Right cardiac atrium (tissue), 5 donors: ENCODE results near the gene TRAPPC2B. TPM values are rescaled to one million over a fixed set of nuclear protein-coding genes. Genes with fewer than 3 reads are reported as not detected.
A peak's percentile ranks its signal among the peaks of the same experiment; 100 is the strongest.
"Not testable (repeated sequence)": the region's sequence is repeated elsewhere in the genome, so short reads cannot be mapped to it uniquely, and the experiment has no call there.

Experiments
- ATAC-seq, 2 donors: fragments of 200-7000 bp; cut with Tn5 transposase; one replicate each; pipeline versions ENCODE4 v1.8.0 to v1.9.1; 2020; ENCODE audit warnings: moderate library complexity in 2 of 2, mild to moderate bottlenecking in 1 of 2
- DNase-seq, 3 donors: peaks; one replicate each; pipeline ENCODE4 v3.0.0-alpha.2; 2020
- H3K27ac ChIP-seq: one replicate; pipeline ENCODE4 v1.5.1; 2013; ENCODE audit warnings: mild to moderate bottlenecking, low read length, control low read depth, moderate library complexity
- H3K27me3 ChIP-seq: one replicate; pipeline ENCODE4 v1.6.1; 2013; ENCODE audit not compliant: control insufficient read depth, insufficient read depth
- H3K4me1 ChIP-seq: one replicate; pipeline ENCODE4 v1.6.1; 2013; ENCODE audit warnings: low read length; ENCODE audit not compliant: control insufficient read depth, insufficient read depth
- H3K4me3 ChIP-seq: one replicate; pipeline ENCODE4 v1.5.1; 2013; ENCODE audit warnings: low read length, control low read depth
- H3K9me3 ChIP-seq: one replicate; pipeline ENCODE4 v1.6.1; 2013; ENCODE audit warnings: low read length; ENCODE audit not compliant: control insufficient read depth
- WGBS: extraction: QIAGEN DNeasy Blood & Tissue Kit; methylation state at CpG from one replicate; pipeline ENCODE4 v1.1.7; 2013; 5-methylcytosine and 5-hydroxymethylcytosine counted together
- intact Hi-C, 4 donors: fragments of 100-400 bp; cut with DNase I; formaldehyde crosslinking; loops; one replicate each; pipeline versions ENCODE4 v1.11.0 to v1.14.0; 2022 to 2023
- polyA plus RNA-seq: library from polyadenylated mRNA; stranded (reverse); fragments of 200-250 nt; gene quantifications from one replicate; pipeline ENCODE4 v1.2.3, GENCODE V29; 2013
- total RNA-seq, 4 donors: library from RNA; stranded (reverse); fragmentation: NEBNext Ultra II Directional; extraction: Animal tissue kit (Norgen Biotek cat#: 25700); gene quantifications; one replicate each; pipeline ENCODE4 v1.2.1, GENCODE V29; 2021
- donor health status: healthy with polysubstance abuse.
- donor health status: DM: no; HTN: yes; CAD: no.
- donor health status: DM: no; HTN: no; CAD: no.
- donor health status: DM: no; HTN: yes; CAD: no; lungs with severe emphysema.
- donor health status: DM: yes; HTN: yes; CAD: no.

Gene TRAPPC2B
- total and polyA plus RNA-seq, 5 donors = 10.8 to 38.6 (median 12.4) TPM

GRCh38 chr19:57374179-57374578 is 10.8 kb downstream of the TRAPPC2B start:
- ATAC-seq (no peak), DNase-seq (no peak)
- Histone ChIP-seq H3K27ac (no peak overlapping the region), H3K27me3 (no peaks in the 10 kb centered on the region), H3K9me3 (peaks cover 8% of the 10 kb centered on the region), H3K4me3 (no peak overlapping the region), H3K4me1 (no peaks in the 10 kb centered on the region)
- WGBS = 96% methylated on average over 6 of the region's 6 CpGs
- intact Hi-C loops = no loop called here

GRCh38 chr19:57374647-57375046 is 11.3 kb downstream of the TRAPPC2B start:
- H3K27me3 ChIP-seq, intact Hi-C loops, H3K27ac ChIP-seq, ATAC-seq, H3K4me1 ChIP-seq, H3K4me3 ChIP-seq, H3K9me3 ChIP-seq, DNase-seq: not testable (repeated sequence)
- WGBS = 97% methylated on average over 2 of the region's 2 CpGs

GRCh38 chr19:57376151-57376550 is 12.8 kb downstream of the TRAPPC2B start:
- H3K4me1 ChIP-seq = no peaks in the 10 kb centered on the region
- no peaks in the 10 kb centered on the region for H3K27me3 ChIP-seq
- intact Hi-C loops = no loop called here
- ATAC-seq = no peak
- H3K4me3 ChIP-seq = no peak overlapping the region
- no peak for DNase-seq
- peaks cover 8% of the 10 kb centered on the region for H3K9me3 ChIP-seq
- WGBS = 93% methylated on average over 6 of the region's 6 CpGs
- no peak overlapping the region for H3K27ac ChIP-seq

GRCh38 chr19:57377498-57378146 is 14.3 kb downstream of the TRAPPC2B start:
- no peak overlapping the region for H3K4me3 ChIP-seq
- WGBS = 95% methylated on average over 3 of the region's 3 CpGs
- no peaks in the 10 kb centered on the region for H3K4me1 ChIP-seq
- H3K9me3 ChIP-seq = peaks cover 8% of the 10 kb centered on the region
- intact Hi-C loops = no loop called here
- no peak for DNase-seq
- no peaks in the 10 kb centered on the region for H3K27me3 ChIP-seq
- no peak overlapping the region for H3K27ac ChIP-seq
- no peak for ATAC-seq

GRCh38 chr19:57380923-57381322 is 17.6 kb downstream of the TRAPPC2B start:
- no peaks in the 10 kb centered on the region for H3K27me3 ChIP-seq
- peaks cover 8% of the 10 kb centered on the region for H3K9me3 ChIP-seq
- intact Hi-C loops = no loop called here
- H3K4me1 ChIP-seq = no peaks in the 10 kb centered on the region
- H3K4me3 ChIP-seq = no peak overlapping the region
- no peak for DNase-seq
- ATAC-seq = no peak
- no peak overlapping the region for H3K27ac ChIP-seq

GRCh38 chr19:57382806-57383488 is 19.6 kb downstream of the TRAPPC2B start:
- no peak for DNase-seq
- intact Hi-C loops = no loop called here

GRCh38 chr19:57389194-57389729 is 25.9 kb downstream of the TRAPPC2B start:
- no peak for ATAC-seq

More at GRCh38 chr19:57382806-57383488, 19.6 kb downstream of the TRAPPC2B start:
- no peak overlapping the region for H3K4me3 ChIP-seq
- 83% methylated on average over 7 of the region's 7 CpGs for WGBS
- no peaks in the 10 kb centered on the region for H3K27me3 ChIP-seq
- no peak overlapping the region for H3K27ac ChIP-seq
- H3K9me3 ChIP-seq = peaks cover 2% of the 10 kb centered on the region
- no peak for ATAC-seq
- H3K4me1 ChIP-seq = no peaks in the 10 kb centered on the region

GRCh38 chr19:57389730-57390598 is 26.6 kb downstream of the TRAPPC2B start, which contains the start of gene ZNF548:
ZNF548 (plus strand) TSS chr19:57389854; CDS start chr19:57390100, 246 bp downstream.
- no peaks in the 10 kb centered on the region for H3K9me3 ChIP-seq
- DNase-seq = peak; percentile 97 to 98 (median 98)
- intact Hi-C loops = no loop called here
- no peaks in the 10 kb centered on the region for H3K27me3 ChIP-seq
- ATAC-seq = peak; percentile 99 to 100
- under 1% methylated on average over 50 of the region's 50 CpGs for WGBS
- peak within 1 kb of the TSS; percentile 86 for H3K4me3 ChIP-seq
- H3K4me1 ChIP-seq = peaks cover 2% of the 10 kb centered on the region
- H3K27ac ChIP-seq = peak within 1 kb of the TSS; percentile 86

More at GRCh38 chr19:57389194-57389729, 25.9 kb downstream of the TRAPPC2B start:
- no peak for DNase-seq
- intact Hi-C loops = no loop called here
- Histone ChIP-seq H3K27ac (peak overlapping the region; percentile 59), H3K4me3 (peak overlapping the region; percentile 86), H3K4me1 (peaks cover 2% of the 10 kb centered on the region), H3K9me3 (no peaks in the 10 kb centered on the region), H3K27me3 (no peaks in the 10 kb centered on the region)
- WGBS = 57% methylated on average over 11 of the region's 11 CpGs

GRCh38 chr19:57395710-57396109 is 32.4 kb downstream of the TRAPPC2B start:
- 79% methylated on average over 5 of the region's 5 CpGs for WGBS
- H3K4me3 ChIP-seq = no peak overlapping the region
- H3K27ac ChIP-seq = peak overlapping the region; percentile 72
- ATAC-seq (peak; percentile 47 to 53), DNase-seq (no peak)
- intact Hi-C loops = no loop called here
- H3K9me3 ChIP-seq = peaks cover 8% of the 10 kb centered on the region
- H3K4me1 ChIP-seq = peaks cover 9% of the 10 kb centered on the region
- no peaks in the 10 kb centered on the region for H3K27me3 ChIP-seq

GRCh38 chr19:57398868-57399267 is 35.5 kb downstream of the TRAPPC2B start:
- ATAC-seq (no peak), DNase-seq (no peak)
- Histone ChIP-seq H3K27me3 (no peaks in the 10 kb centered on the region), H3K27ac (no peak overlapping the region), H3K9me3 (peaks cover 10% of the 10 kb centered on the region), H3K4me1 (peaks cover 8% of the 10 kb centered on the region), H3K4me3 (no peak overlapping the region)
- intact Hi-C loops = no loop called here
- WGBS = 97% methylated on average over 5 of the region's 5 CpGs
